BLaER1 (cell line): ENCODE results near the gene ATP9A.

Experiments
- H3K27ac ChIP-seq: shearing (Covaris generic); formaldehyde crosslinking; 2 replicates; pipeline ENCODE4 v1.8.1; 2022
- H3K27me3 ChIP-seq: shearing (Covaris generic); formaldehyde crosslinking; 2 replicates; pipeline ENCODE4 v1.8.1; 2022
- H3K36me3 ChIP-seq: shearing (Covaris generic); formaldehyde crosslinking; 2 replicates; pipeline ENCODE4 v1.8.1; 2022
- H3K4me1 ChIP-seq: shearing (Covaris generic); formaldehyde crosslinking; 2 replicates; pipeline ENCODE4 v1.8.1; 2022
- H3K4me2 ChIP-seq: shearing (Covaris generic); formaldehyde crosslinking; 2 replicates; pipeline ENCODE4 v1.8.1; 2022
- H3K4me3 ChIP-seq: shearing (Covaris generic); formaldehyde crosslinking; 2 replicates; pipeline ENCODE4 v1.8.1; 2022
- H3K9ac ChIP-seq: shearing (Covaris generic); formaldehyde crosslinking; 2 replicates; pipeline ENCODE4 v1.8.1; 2022
- H3K9me3 ChIP-seq: shearing (Covaris generic); formaldehyde crosslinking; 2 replicates; pipeline ENCODE4 v1.8.1; 2022
- H4K20me1 ChIP-seq: shearing (Covaris generic); formaldehyde crosslinking; 2 replicates; pipeline ENCODE4 v1.8.1; 2022
- Cebpa-rat ChIP-seq: shearing (Covaris generic); IDR thresholded peaks from 2 replicates; pipeline ENCODE4 v1.8.1; 2022

ATP9A gene

GRCh38 chr20:51624157-51624731 is 143.9 kb downstream of the ATP9A start:
- Histone ChIP-seq H3K27ac (no peak overlapping the region), H3K9ac (no peak overlapping the region), H3K4me1 (peaks cover 18% of the 10 kb centered on the region), H3K36me3 (peaks cover 43% of the 10 kb centered on the region), H3K4me2 (peak overlapping the region; percentile 35), H3K4me3 (no peak overlapping the region), H3K27me3 (no peaks in the 10 kb centered on the region), H3K9me3 (peaks cover 6% of the 10 kb centered on the region; the same call in 1 of the 2 replicates), H4K20me1 (no peaks in the 10 kb centered on the region)
- no peak for TF ChIP-seq Cebpa-rat

GRCh38 chr20:51623255-51623654 is 144.9 kb downstream of the ATP9A start:
- no peak overlapping the region for H3K4me3 ChIP-seq
- H4K20me1 ChIP-seq = no peaks in the 10 kb centered on the region
- no peak overlapping the region for H3K4me2 ChIP-seq
- no peaks in the 10 kb centered on the region for H3K27me3 ChIP-seq
- H3K27ac ChIP-seq = no peak overlapping the region
- peaks cover 42% of the 10 kb centered on the region for H3K36me3 ChIP-seq
- no peak overlapping the region for H3K9ac ChIP-seq
- peaks cover 11% of the 10 kb centered on the region for H3K4me1 ChIP-seq
- no peaks in the 10 kb centered on the region for H3K9me3 ChIP-seq
- no peak for TF ChIP-seq Cebpa-rat

DNA sequence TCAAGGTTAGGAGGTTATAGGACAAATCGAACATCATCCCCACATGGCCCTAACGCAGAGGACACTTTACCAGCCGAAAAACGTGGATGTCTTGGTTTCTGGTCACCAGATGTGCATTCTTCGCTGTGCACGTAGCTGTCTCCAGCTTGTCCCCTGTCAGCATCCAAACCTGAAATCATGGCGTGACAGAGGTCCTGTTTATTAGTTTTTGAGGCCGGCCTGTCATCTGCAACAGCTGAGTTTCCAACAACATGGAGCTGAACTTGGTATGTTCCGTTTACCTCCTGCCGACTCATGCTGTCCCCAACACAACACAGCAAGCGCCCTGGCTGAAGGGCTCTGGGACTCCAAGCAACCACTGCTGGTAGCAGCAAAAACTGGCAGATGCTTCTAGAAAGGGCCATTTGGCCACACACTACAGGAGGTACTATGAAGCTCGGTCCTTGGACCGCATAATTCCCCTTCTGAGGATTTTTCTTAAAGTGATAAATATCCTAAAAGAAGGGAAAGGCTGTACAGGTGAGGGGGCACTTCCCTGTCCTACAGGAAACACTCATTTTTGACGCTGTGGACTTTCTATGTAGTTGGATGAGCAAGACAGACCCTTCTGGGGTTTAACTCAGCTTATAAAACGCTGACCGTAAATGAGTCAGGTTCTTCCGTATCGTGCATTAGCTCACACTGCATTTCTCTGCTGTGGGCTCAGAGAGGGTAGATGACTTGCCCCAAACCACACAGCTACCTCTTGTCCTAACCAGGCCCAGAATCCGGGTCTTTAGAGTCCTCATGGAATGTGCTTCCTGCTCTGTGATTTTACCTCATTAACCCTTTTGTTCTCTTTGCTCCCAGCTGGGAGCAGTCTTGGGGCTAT is 146.0 kb downstream of the ATP9A start:
- no peak overlapping the region for H3K4me2 ChIP-seq
- no peaks in the 10 kb centered on the region for H3K27me3 ChIP-seq
- no peaks in the 10 kb centered on the region for H3K9me3 ChIP-seq
- H3K4me3 ChIP-seq = no peak overlapping the region
- no peak for TF ChIP-seq Cebpa-rat
- peaks cover 11% of the 10 kb centered on the region for H3K4me1 ChIP-seq
- H3K27ac ChIP-seq = no peak overlapping the region
- H4K20me1 ChIP-seq = no peaks in the 10 kb centered on the region
- peaks cover 41% of the 10 kb centered on the region for H3K36me3 ChIP-seq
- no peak overlapping the region for H3K9ac ChIP-seq

- Histone ChIP-seq H4K20me1 (no peaks in the 10 kb centered on the region), H3K4me1 (peaks cover 11% of the 10 kb centered on the region), H3K4me2 (no peak overlapping the region), H3K4me3 (no peak overlapping the region), H3K27me3 (no peaks in the 10 kb centered on the region), H3K9ac (no peak overlapping the region), H3K9me3 (no peaks in the 10 kb centered on the region), H3K36me3 (peaks cover 42% of the 10 kb centered on the region), H3K27ac (no peak overlapping the region)
- no peak for TF ChIP-seq Cebpa-rat
Measured at GRCh38 chr20:51620432-51620831, 147.8 kb downstream of the ATP9A start.

DNA sequence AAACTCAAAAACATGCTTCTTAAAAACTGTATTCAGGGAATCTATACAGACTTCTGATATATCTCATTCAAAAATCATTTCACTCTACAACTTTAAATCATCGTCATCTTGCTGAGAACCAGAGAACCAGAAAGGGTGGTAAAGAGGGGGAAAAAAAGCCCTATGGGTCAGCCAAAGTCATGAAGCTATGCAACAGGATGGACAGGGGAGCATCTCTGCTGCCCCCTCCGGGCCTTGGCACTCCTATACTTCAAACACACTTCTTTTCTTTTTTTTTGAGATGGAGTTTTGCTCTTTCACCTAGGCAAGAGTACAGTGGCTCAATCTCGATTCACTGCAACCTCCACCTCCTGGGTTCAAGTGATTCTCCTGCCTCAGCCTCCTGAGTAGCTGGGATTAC is 152.1 kb downstream of the ATP9A start:
- peaks cover 29% of the 10 kb centered on the region for H3K36me3 ChIP-seq
- H3K9ac ChIP-seq = no peak overlapping the region
- H3K27ac ChIP-seq = no peak overlapping the region
- H3K4me1 ChIP-seq = peaks cover 6% of the 10 kb centered on the region
- no peaks in the 10 kb centered on the region for H3K27me3 ChIP-seq
- no peak overlapping the region for H3K4me2 ChIP-seq
- no peak for TF ChIP-seq Cebpa-rat
- no peaks in the 10 kb centered on the region for H4K20me1 ChIP-seq
- no peak overlapping the region for H3K4me3 ChIP-seq
- H3K9me3 ChIP-seq = no peaks in the 10 kb centered on the region

DNA sequence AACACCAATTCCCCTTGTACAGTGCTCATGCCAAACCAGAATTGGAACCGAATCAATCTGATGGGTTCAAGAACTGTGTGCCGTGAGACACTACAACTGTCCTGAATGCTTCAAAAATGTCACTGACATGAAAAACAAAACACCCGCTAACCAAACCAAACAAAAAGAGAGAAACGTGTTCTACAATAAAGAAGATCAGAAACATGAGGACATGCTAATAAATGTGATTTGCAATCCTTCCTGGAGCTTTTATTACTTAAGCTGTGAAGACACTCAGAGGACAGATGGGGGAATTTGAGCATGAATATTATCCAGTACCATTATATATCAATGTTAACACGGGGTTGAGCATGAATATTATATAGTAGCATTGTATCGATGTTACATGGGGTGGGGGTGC is 153.5 kb downstream of the ATP9A start:
- TF ChIP-seq Cebpa-rat = no peak
- no peaks in the 10 kb centered on the region for H4K20me1 ChIP-seq
- no peaks in the 10 kb centered on the region for H3K27me3 ChIP-seq
- no peaks in the 10 kb centered on the region for H3K9me3 ChIP-seq
- peaks cover 6% of the 10 kb centered on the region for H3K4me1 ChIP-seq
- H3K9ac ChIP-seq = no peak overlapping the region
- H3K27ac ChIP-seq = no peak overlapping the region
- peak overlapping the region; percentile 32 for H3K4me2 ChIP-seq
- H3K4me3 ChIP-seq = no peak overlapping the region
- H3K36me3 ChIP-seq = peaks cover 39% of the 10 kb centered on the region

- H3K36me3 ChIP-seq = peaks cover 45% of the 10 kb centered on the region
- H3K4me3 ChIP-seq = no peak overlapping the region
- no peaks in the 10 kb centered on the region for H3K27me3 ChIP-seq
- no peak overlapping the region for H3K27ac ChIP-seq
- no peak overlapping the region for H3K9ac ChIP-seq
- peaks cover 6% of the 10 kb centered on the region for H3K4me1 ChIP-seq
- no peaks in the 10 kb centered on the region for H4K20me1 ChIP-seq
- H3K9me3 ChIP-seq = no peaks in the 10 kb centered on the region
- no peak for TF ChIP-seq Cebpa-rat
- H3K4me2 ChIP-seq = no peak overlapping the region
Measured at GRCh38 chr20:51613580-51613979, 154.6 kb downstream of the ATP9A start.

GRCh38 chr20:51612896-51613295 is 155.3 kb downstream of the ATP9A start:
- TF ChIP-seq Cebpa-rat = no peak

GRCh38 chr20:51611625-51611890 is 156.6 kb downstream of the ATP9A start:
- Histone ChIP-seq H3K27ac (no peak overlapping the region), H3K9ac (no peak overlapping the region), H3K27me3 (no peaks in the 10 kb centered on the region), H4K20me1 (no peaks in the 10 kb centered on the region), H3K4me3 (no peak overlapping the region), H3K4me2 (no peak overlapping the region), H3K36me3 (peaks cover 36% of the 10 kb centered on the region), H3K4me1 (peaks cover 6% of the 10 kb centered on the region), H3K9me3 (no peaks in the 10 kb centered on the region)
- no peak for TF ChIP-seq Cebpa-rat

More at GRCh38 chr20:51612896-51613295, 155.3 kb downstream of the ATP9A start:
- Histone ChIP-seq H3K27me3 (no peaks in the 10 kb centered on the region), H3K27ac (no peak overlapping the region), H3K4me1 (peaks cover 6% of the 10 kb centered on the region), H3K9me3 (no peaks in the 10 kb centered on the region), H3K4me3 (no peak overlapping the region), H3K9ac (no peak overlapping the region), H3K4me2 (no peak overlapping the region), H3K36me3 (peaks cover 38% of the 10 kb centered on the region), H4K20me1 (no peaks in the 10 kb centered on the region)

- no peak for TF ChIP-seq Cebpa-rat
- no peak overlapping the region for H3K4me2 ChIP-seq
- H3K4me1 ChIP-seq = peaks cover 6% of the 10 kb centered on the region
- no peak overlapping the region for H3K27ac ChIP-seq
- no peak overlapping the region for H3K4me3 ChIP-seq
- H3K9me3 ChIP-seq = no peaks in the 10 kb centered on the region
- no peaks in the 10 kb centered on the region for H3K27me3 ChIP-seq
- peaks cover 39% of the 10 kb centered on the region for H3K36me3 ChIP-seq
- no peaks in the 10 kb centered on the region for H4K20me1 ChIP-seq
- no peak overlapping the region for H3K9ac ChIP-seq
Measured at GRCh38 chr20:51610761-51611624, 157.2 kb downstream of the ATP9A start.
